H1 (cell line): ENCODE data around the gene SPINK5. TPM values are rescaled to one million over a fixed set of nuclear protein-coding genes. Genes with fewer than 3 reads are reported as not detected.

Experiments used
- CTCF ChIA-PET: fragments of 300-600 bp; sonication (Branson Sonifier 250); formaldehyde crosslinking; loops from one replicate; lab custom pipeline; 2021; ENCODE audit not compliant: partially characterized antibody; lab: Charles Lee
- POLR2A ChIA-PET: fragments of 300-600 bp; sonication (Branson Sonifier 250); formaldehyde crosslinking; loops from one replicate; lab custom pipeline; 2021; ENCODE audit warnings: inconsistent platforms; ENCODE audit not compliant: partially characterized antibody; lab: Charles Lee
- DNase-seq, 2 experiments: peaks; one replicate each; pipeline versions ENCODE4 v3.0.0 to v3.0.0-alpha.2; 2010 to 2022; ENCODE audit warnings: low spot score in 2 of 2, low read depth in 1 of 2, mixed read lengths in 1 of 2
- FAIRE-seq: peaks from 2 replicates; lab custom pipeline; 2011; peaks lifted over from hg19 to GRCh38; lab: Jason Lieb, UNC
- H2AFZ ChIP-seq: 2 replicates; pipeline ENCODE4 v1.8.1; 2012; ENCODE audit warnings: low read length, inconsistent platforms
- H2AK5ac ChIP-seq: 2 replicates; pipeline ENCODE4 v1.6.1; 2013; ENCODE audit warnings: low read depth, low read length
- H2BK120ac ChIP-seq: replicated peaks from 2 replicates; pipeline ENCODE3; 2013; ENCODE audit warnings: low read depth, low read length, inconsistent platforms
- H2BK12ac ChIP-seq: 2 replicates; pipeline ENCODE4 v1.6.1; 2013; ENCODE audit warnings: low read depth, low read length
- H2BK15ac ChIP-seq: 2 replicates; pipeline ENCODE4 v1.6.1; 2013; ENCODE audit warnings: low read length
- H2BK20ac ChIP-seq: 2 replicates; pipeline ENCODE4 v1.6.1; 2013; ENCODE audit warnings: low read length
- H2BK5ac ChIP-seq: 2 replicates; pipeline ENCODE4 v1.6.1; 2013; ENCODE audit warnings: low read depth, low read length
- H3K14ac ChIP-seq: 2 replicates; pipeline ENCODE4 v1.6.1; 2013; ENCODE audit warnings: inconsistent platforms; ENCODE audit not compliant: insufficient read length
- H3K18ac ChIP-seq: 2 replicates; pipeline ENCODE4 v1.6.1; 2013; ENCODE audit warnings: low read length; ENCODE audit errors: extremely low read depth
- H3K23ac ChIP-seq: 2 replicates; pipeline ENCODE4 v1.6.1; 2013; ENCODE audit warnings: inconsistent platforms; ENCODE audit not compliant: insufficient read length
- H3K23me2 ChIP-seq: 2 replicates; pipeline ENCODE4 v1.6.1; 2013; ENCODE audit warnings: low read depth, low read length
- H3K27ac ChIP-seq: 2 replicates; pipeline ENCODE4 v1.6.1; 2011; ENCODE audit warnings: low read depth, low read length, inconsistent platforms
- H3K27me3 ChIP-seq, 4 experiments: replicated peaks in 1 of 4; 1 replicate in 1 of 4; 2 replicates in 3 of 4; pipeline versions ENCODE4 v1.6.1 to v1.8.1; 2011 to 2013; ENCODE audit warnings: low read length in 3 of 4, mild to moderate bottlenecking in 3 of 4, inconsistent platforms in 2 of 4, mixed read lengths in 2 of 4, moderate library complexity in 1 of 4; ENCODE audit not compliant: control insufficient read depth in 3 of 4, insufficient read depth in 3 of 4; ENCODE audit errors: extremely low read depth in 1 of 4
- H3K36me3 ChIP-seq, 4 experiments: 2 replicates each; pipeline versions ENCODE4 v1.6.1 to v1.8.1; 2011 to 2013; ENCODE audit warnings: mild to moderate bottlenecking in 4 of 4, low read length in 3 of 4, moderate library complexity in 2 of 4, control low read depth in 1 of 4, inconsistent platforms in 1 of 4; ENCODE audit not compliant: insufficient read depth in 4 of 4, control insufficient read depth in 2 of 4
- H3K4ac ChIP-seq: replicated peaks from 2 replicates; pipeline ENCODE3; 2013; ENCODE audit warnings: low read length, low read depth, mixed read lengths, inconsistent platforms; ENCODE audit not compliant: insufficient read length
- H3K4me1 ChIP-seq, 4 experiments: replicated peaks in 1 of 4; 1 replicate in 1 of 4; 2 replicates in 3 of 4; pipeline versions ENCODE4 v1.6.1 to v1.8.1; 2011 to 2013; ENCODE audit warnings: low read length in 3 of 4, inconsistent platforms in 2 of 4, mixed read lengths in 1 of 4; ENCODE audit not compliant: insufficient read depth in 4 of 4, control insufficient read depth in 3 of 4
- H3K4me2 ChIP-seq, 2 experiments: 2 replicates each; pipeline versions ENCODE4 v1.6.1 to v1.8.1; 2011 to 2013; ENCODE audit warnings: low read depth in 2 of 2, low read length in 2 of 2, control low read depth in 1 of 2, inconsistent platforms in 1 of 2, mild to moderate bottlenecking in 1 of 2; ENCODE audit not compliant: insufficient read depth in 1 of 2
- H3K4me3 ChIP-seq, 4 experiments: fragments of 200-600, 300-600 bp in 1 of 4; sonication (generic), shearing (Covaris generic), sonication (Bioruptor Twin) in 1 of 4; 2 replicates each; pipeline versions ENCODE4 v1.5.1 to v1.8.1; 2011 to 2016; ENCODE audit warnings: low read length in 4 of 4, low read depth in 3 of 4, control low read depth in 2 of 4, inconsistent platforms in 2 of 4, mild to moderate bottlenecking in 2 of 4, mixed read lengths in 1 of 4, moderate library complexity in 1 of 4; ENCODE audit not compliant: insufficient read depth in 2 of 4; ENCODE audit errors: extremely low read depth in 1 of 4
- H3K56ac ChIP-seq: replicated peaks from 2 replicates; pipeline ENCODE3; 2013; ENCODE audit warnings: low read depth, mild to moderate bottlenecking, mixed read lengths, low read length, inconsistent platforms; ENCODE audit not compliant: insufficient read length
- H3K79me1 ChIP-seq: 2 replicates; pipeline ENCODE4 v1.6.1; 2013; ENCODE audit warnings: low read depth, low read length, control low read depth
- H3K79me2 ChIP-seq, 2 experiments: 2 replicates each; pipeline versions ENCODE4 v1.6.1 to v1.8.1; 2012 to 2013; ENCODE audit warnings: low read length in 2 of 2, mild to moderate bottlenecking in 2 of 2, inconsistent platforms in 1 of 2; ENCODE audit not compliant: insufficient read depth in 2 of 2, control insufficient read depth in 1 of 2
- H3K9ac ChIP-seq, 4 experiments: replicated peaks in 1 of 4; 1 replicate in 1 of 4; 2 replicates in 3 of 4; pipeline versions ENCODE4 v1.6.1 to v1.8.1; 2011 to 2013; ENCODE audit warnings: low read depth in 3 of 4, low read length in 3 of 4, control low read depth in 2 of 4, mild to moderate bottlenecking in 2 of 4, moderate library complexity in 2 of 4, inconsistent platforms in 1 of 4; ENCODE audit errors: extremely low read depth in 1 of 4
- H3K9me3 ChIP-seq, 2 experiments: 2 replicates each; pipeline versions ENCODE4 v1.6.1 to v1.8.1; 2012 to 2013; ENCODE audit warnings: mild to moderate bottlenecking in 2 of 2, moderate library complexity in 2 of 2, control low read depth in 1 of 2, inconsistent platforms in 1 of 2, low read depth in 1 of 2, low read length in 1 of 2, mixed read lengths in 1 of 2; ENCODE audit not compliant: insufficient read depth in 2 of 2
- H4K20me1 ChIP-seq, 2 experiments: replicated peaks in 1 of 2; 2 replicates each; pipeline versions ENCODE3 to v1.8.1; 2011 to 2013; ENCODE audit warnings: inconsistent platforms in 2 of 2, low read length in 2 of 2, mild to moderate bottlenecking in 1 of 2; ENCODE audit not compliant: insufficient read depth in 2 of 2, control insufficient read depth in 1 of 2
- H4K5ac ChIP-seq: 2 replicates; pipeline ENCODE4 v1.6.1; 2013; ENCODE audit warnings: low read length, low read depth, mixed read lengths, inconsistent platforms; ENCODE audit not compliant: insufficient read length
- H4K8ac ChIP-seq: 2 replicates; pipeline ENCODE4 v1.8.0; 2013; ENCODE audit warnings: mild to moderate bottlenecking, moderate library complexity, low read length, inconsistent platforms; ENCODE audit not compliant: insufficient read depth; ENCODE audit errors: extremely low read depth
- H4K91ac ChIP-seq: replicated peaks from 2 replicates; pipeline ENCODE3; 2013; ENCODE audit warnings: low read length, mixed read lengths, inconsistent platforms; ENCODE audit not compliant: insufficient read length
- CHD2 ChIP-seq: IDR thresholded peaks from 2 replicates; pipeline ENCODE4 v1.6.1; 2012; ENCODE audit warnings: low read length, improper control_type of control experiment
- EGR1 ChIP-seq: IDR thresholded peaks from 2 replicates; pipeline ENCODE4 v1.6.1; 2011; ENCODE audit warnings: low read depth, low read length, borderline replicate concordance
- HDAC6 ChIP-seq: IDR thresholded peaks from one replicate; pipeline ENCODE4 v1.7.1; 2012; ENCODE audit warnings: low read depth, mild to moderate bottlenecking, inconsistent platforms, low read length, moderate library complexity
- NANOG ChIP-seq: IDR thresholded peaks from 2 replicates; pipeline ENCODE4 v1.6.1; 2011; ENCODE audit warnings: low read length, low read depth, mild to moderate bottlenecking, inconsistent platforms; ENCODE audit not compliant: insufficient read depth, poor library complexity, severe bottlenecking
- NRF1 ChIP-seq: IDR thresholded peaks from 2 replicates; pipeline ENCODE4 v1.6.1; 2011; ENCODE audit warnings: mild to moderate bottlenecking, low read depth, low read length, improper control_type of control experiment
- POLR2A ChIP-seq, 2 experiments: IDR thresholded peaks; 1 replicate in 1 of 2; 2 replicates in 1 of 2; pipeline ENCODE4 v1.6.1; 2011; ENCODE audit warnings: low read depth in 2 of 2, low read length in 2 of 2, mild to moderate bottlenecking in 2 of 2; ENCODE audit errors: control extremely low read depth in 1 of 2
- RNF2 ChIP-seq: fragments of 200-900, 300-1000 bp; sonication (generic); IDR thresholded peaks from 2 replicates; pipeline ENCODE4 v1.7.1; 2016; ENCODE audit warnings: borderline replicate concordance, low read depth, mild to moderate bottlenecking, antibody characterized with exemption, low read length; ENCODE audit not compliant: poor library complexity, severe bottlenecking; ENCODE audit errors: missing control alignments
- SAP30 ChIP-seq: fragments of 300-600 bp; sonication (generic); IDR thresholded peaks from 2 replicates; pipeline ENCODE4 v1.7.1; 2012; ENCODE audit warnings: low read length, moderate library complexity, mild to moderate bottlenecking, inconsistent platforms; ENCODE audit not compliant: insufficient read depth, insufficient replicate concordance
- SIRT6 ChIP-seq: IDR thresholded peaks from one replicate; pipeline ENCODE4 v1.7.1; 2012; ENCODE audit warnings: low read length, inconsistent platforms
- SIX5 ChIP-seq: IDR thresholded peaks from 2 replicates; pipeline ENCODE4 v1.6.1; 2011; ENCODE audit warnings: mild to moderate bottlenecking, low read depth, low read length
- SP2 ChIP-seq: IDR thresholded peaks from 2 replicates; pipeline ENCODE4 v1.6.1; 2012; ENCODE audit warnings: mild to moderate bottlenecking, low read length, inconsistent platforms
- YY1 ChIP-seq: IDR thresholded peaks from 2 replicates; pipeline ENCODE4 v1.6.1; 2011; ENCODE audit warnings: low read depth, mild to moderate bottlenecking, low read length
- ZNF274 ChIP-seq: IDR thresholded peaks from 2 replicates; pipeline ENCODE4 v1.7.0; 2012; ENCODE audit warnings: low read length, borderline replicate concordance; ENCODE audit errors: extremely low read depth
- WGBS, 2 experiments: shearing (Covaris generic) in 1 of 2; methylation state at CpG; one replicate each; pipeline versions ENCODE4 v1.1.6 to v1.1.7; 2013 to 2015; ENCODE audit warnings: low lambda C conversion rate in 2 of 2, mixed read lengths in 2 of 2, inconsistent platforms in 1 of 2, low coverage in 1 of 2, missing lambda C conversion rate in 1 of 2; ENCODE audit not compliant: insufficient replicate concordance in 2 of 2, insufficient coverage in 1 of 2, insufficient read length in 1 of 2; ENCODE audit errors: extremely low coverage in 1 of 2, missing lambda C conversion rate in 1 of 2; 5-methylcytosine and 5-hydroxymethylcytosine counted together
- polyA plus RNA-seq, 7 experiments: library from polyadenylated mRNA; depleted of rRNA in 3 of 7; stranded (reverse) in 5 of 7; unstranded in 2 of 7; fragments of >200 nt in 5 of 7; fragments of 200-250 nt in 2 of 7; gene quantifications; 1 replicate in 5 of 7; 2 replicates in 1 of 7; 4 replicates in 1 of 7; pipeline versions ENCODE4 v1.2.1 to v1.2.3, GENCODE V29; 2011 to 2013; ENCODE audit warnings: missing spikeins in 2 of 7, mixed read lengths in 2 of 7
- total RNA-seq: library from RNA; stranded (reverse); fragmentation: NEBNext Ultra II Directional; extraction: Animal tissue kit (Norgen Biotek cat#: 25700); gene quantifications from 2 replicates; pipeline ENCODE4 v1.2.1, GENCODE V29; 2021
- TF ChIP-seq, protein P1 (sequence below): IDR thresholded peaks from 2 replicates; pipeline ENCODE4 v1.6.1; 2011; ENCODE audit warnings: low read length, improper control_type of control experiment

Gene SPINK5
- total and polyA plus RNA-seq, 2 of the 8 experiments (the other 6 are each of a cell fraction or from before 2014, with no cell fraction given) = 1.4 to 2.2 TPM

DNA sequence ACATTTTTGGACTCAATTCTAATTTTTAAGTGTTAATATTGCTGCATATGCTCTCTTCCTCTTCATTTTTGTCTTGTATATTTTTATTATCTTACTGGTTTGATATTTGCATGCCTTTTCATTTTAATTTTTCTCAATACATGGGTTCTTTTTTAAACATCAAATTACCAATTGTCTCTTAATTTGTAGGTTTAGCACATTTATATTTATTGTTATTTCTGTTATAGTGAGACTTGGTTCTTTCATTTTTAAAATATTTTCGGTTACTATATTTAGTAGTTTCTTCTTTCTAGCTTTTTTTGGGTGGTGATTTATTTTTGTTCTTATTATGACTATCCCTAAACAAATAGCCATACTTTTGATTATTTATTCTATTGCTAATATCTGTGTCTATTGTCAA lies 19.4 kb downstream of the SPINK5 start:
- no peak overlapping the region for H2AK5ac ChIP-seq
- H3K4me3 ChIP-seq = no peak overlapping the region
- H3K23ac ChIP-seq = no peak overlapping the region
- no peak overlapping the region for H2BK15ac ChIP-seq
- H3K9ac ChIP-seq = no peak overlapping the region
- no peaks in the 10 kb centered on the region for H3K23me2 ChIP-seq
- no peaks in the 10 kb centered on the region for H3K79me1 ChIP-seq
- H2AFZ ChIP-seq = no peak overlapping the region
- ChIA-PET POLR2A (no interaction called here), CTCF (no interaction called here)
- 78% methylated on average over 1 of the region's 1 CpG; no CpG with 5 or more reads in 1 of the 2 experiments for WGBS, 2 experiments
- no peak overlapping the region for H2BK120ac ChIP-seq
- H3K9me3 ChIP-seq = no peaks in the 10 kb centered on the region
- DNase-seq (no peak), FAIRE-seq (no peak)
- H3K4me2 ChIP-seq = no peak overlapping the region
- no peak overlapping the region for H4K91ac ChIP-seq
- H2BK5ac ChIP-seq = no peak overlapping the region
- no peak overlapping the region for H2BK20ac ChIP-seq
- H3K56ac ChIP-seq = no peak overlapping the region
- no peak overlapping the region for H3K14ac ChIP-seq
- no peak overlapping the region for H3K4ac ChIP-seq
- H3K27ac ChIP-seq = no peak overlapping the region
- H3K18ac ChIP-seq = no peak overlapping the region
- H3K27me3 ChIP-seq = no peaks in the 10 kb centered on the region
- no peak overlapping the region for H2BK12ac ChIP-seq
- no peaks in the 10 kb centered on the region for H3K4me1 ChIP-seq
- H4K8ac ChIP-seq = no peak overlapping the region
- H4K5ac ChIP-seq = no peak overlapping the region
- no peaks in the 10 kb centered on the region for H3K79me2 ChIP-seq
- no peaks in the 10 kb centered on the region; a peak in 1 of 8 replicates for H3K36me3 ChIP-seq
- H4K20me1 ChIP-seq = no peaks in the 10 kb centered on the region
- TF ChIP-seq, protein P1, sequence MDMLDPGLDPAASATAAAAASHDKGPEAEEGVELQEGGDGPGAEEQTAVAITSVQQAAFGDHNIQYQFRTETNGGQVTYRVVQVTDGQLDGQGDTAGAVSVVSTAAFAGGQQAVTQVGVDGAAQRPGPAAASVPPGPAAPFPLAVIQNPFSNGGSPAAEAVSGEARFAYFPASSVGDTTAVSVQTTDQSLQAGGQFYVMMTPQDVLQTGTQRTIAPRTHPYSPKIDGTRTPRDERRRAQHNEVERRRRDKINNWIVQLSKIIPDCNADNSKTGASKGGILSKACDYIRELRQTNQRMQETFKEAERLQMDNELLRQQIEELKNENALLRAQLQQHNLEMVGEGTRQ = no peak
- TF ChIP-seq SAP30 (no peak), POLR2A (IDR thresholded peaks at IDR 0.05; ENCODE audit: control extremely low read depth in 1 of 2, low read depth in 2 of 2, low read length in 2 of 2) (no peak), ZNF274 (no peak), SIX5 (no peak), RNF2 (no peak), NRF1 (no peak), CHD2 (no peak), SIRT6 (no peak), SP2 (no peak), NANOG (no peak), YY1 (no peak), EGR1 (no peak), HDAC6 (no peak)
